Activated naive CD4-positive, alpha-beta T cell treated with anti-CD3 and anti-CD28 coated beads, Interleukin-2, amount 50 U/mL, for 72 hours (primary cell): ENCODE results near the gene SPATS2L. TPM values are rescaled to one million over a fixed set of nuclear protein-coding genes. Genes with fewer than 3 reads are reported as not detected.

ENCODE experiments used
- ATAC-seq, 2 donors: fragments of 150-1000 bp; cut with Tn5 transposase; 2 replicates each; pipeline ENCODE4 v1.10.0; 2021; ENCODE audit warnings: mild to moderate bottlenecking in 2 of 2, moderate library complexity in 2 of 2
- DNase-seq, 2 donors: peaks; one replicate each; pipeline ENCODE4 v3.0.0; 2021 to 2022; ENCODE audit warnings: low spot score in 2 of 2
- H3K27ac Mint-ChIP-seq, 2 donors: one replicate each; pipeline ENCODE4 v1.8.0; 2022; ENCODE audit warnings: mild to moderate bottlenecking in 2 of 2, mixed read lengths in 2 of 2
- H3K36me3 Mint-ChIP-seq, 2 donors: one replicate each; pipeline ENCODE4 v1.8.0; 2022; ENCODE audit warnings: mixed read lengths in 2 of 2
- H3K9me3 Mint-ChIP-seq, 2 donors: one replicate each; pipeline ENCODE4 v1.8.0; 2022; ENCODE audit warnings: mixed read lengths in 2 of 2
- total RNA-seq, 2 donors: library from RNA; stranded (reverse); gene quantifications; one replicate each; pipeline ENCODE4 v1.2.3, GENCODE V29; 2022

The SPATS2L gene
- total RNA-seq, 2 donors from 2014 or later: 3.9 to 27.7 TPM

GRCh38 chr2:200488169-200488568 is 181.7 kb downstream of the SPATS2L start:
- no peak for ATAC-seq
- no peak overlapping the region for H3K27ac Mint-ChIP-seq

GRCh38 chr2:200490001-200490400 is 183.5 kb downstream of the SPATS2L start:
- H3K9me3 Mint-ChIP-seq: no peaks in the 10 kb centered on the region
- H3K36me3 Mint-ChIP-seq: peaks cover 6 to 16% of the 10 kb centered on the region in 2 donors
- DNase-seq (no peak), ATAC-seq (no peak)
- H3K27ac Mint-ChIP-seq: no peak overlapping the region

More at GRCh38 chr2:200488169-200488568, 181.7 kb downstream of the SPATS2L start:
- no peak for DNase-seq
- H3K9me3 Mint-ChIP-seq: no peaks in the 10 kb centered on the region
- peaks cover 6 to 16% of the 10 kb centered on the region in 2 donors for H3K36me3 Mint-ChIP-seq

- Mint-ChIP-seq H3K27ac (peak overlapping the region in 1 of 2 donors; percentile 7), H3K36me3 (peaks cover 6 to 16% of the 10 kb centered on the region in 2 donors)
Observed at GRCh38 chr2:200492656-200493055, 186.2 kb downstream of the SPATS2L start.

GRCh38 chr2:200494048-200494447 is 187.6 kb downstream of the SPATS2L start:
- DNase-seq (no peak), ATAC-seq (no peak)
- peaks cover 6 to 16% of the 10 kb centered on the region in 2 donors for H3K36me3 Mint-ChIP-seq
- no peak overlapping the region for H3K27ac Mint-ChIP-seq
- no peaks in the 10 kb centered on the region for H3K9me3 Mint-ChIP-seq

More at GRCh38 chr2:200492656-200493055, 186.2 kb downstream of the SPATS2L start:
- no peak for DNase-seq
- no peaks in the 10 kb centered on the region for H3K9me3 Mint-ChIP-seq
- ATAC-seq: no peak

GRCh38 chr2:200496696-200497095 is 190.2 kb downstream of the SPATS2L start:
- H3K9me3 Mint-ChIP-seq: no peaks in the 10 kb centered on the region
- H3K27ac Mint-ChIP-seq: peak overlapping the region in 1 of 2 donors; percentile 65
- no peak for DNase-seq
- no peak for ATAC-seq
- peaks cover 5 to 7% of the 10 kb centered on the region in 2 donors for H3K36me3 Mint-ChIP-seq

GRCh38 chr2:200498402-200499162 is 192.1 kb downstream of the SPATS2L start:
- peaks cover 5 to 14% of the 10 kb centered on the region in 2 donors for H3K36me3 Mint-ChIP-seq
- no peak overlapping the region for H3K27ac Mint-ChIP-seq
- H3K9me3 Mint-ChIP-seq: peaks cover 0 to 3% of the 10 kb centered on the region in 2 donors
- ATAC-seq (no peak), DNase-seq (no peak)

- Mint-ChIP-seq H3K36me3 (peaks cover 5 to 16% of the 10 kb centered on the region in 2 donors), H3K27ac (no peak overlapping the region), H3K9me3 (peaks cover 0 to 3% of the 10 kb centered on the region in 2 donors)
- no peak for DNase-seq
- no peak for ATAC-seq
Observed at GRCh38 chr2:200502196-200502595, 195.7 kb downstream of the SPATS2L start.

- no peak overlapping the region for H3K27ac Mint-ChIP-seq
- ATAC-seq: no peak
- no peak for DNase-seq
- H3K36me3 Mint-ChIP-seq: peaks cover 14 to 24% of the 10 kb centered on the region in 2 donors
- peaks cover 0 to 3% of the 10 kb centered on the region in 2 donors for H3K9me3 Mint-ChIP-seq
Observed at GRCh38 chr2:200506679-200507078, 200.2 kb downstream of the SPATS2L start.

GRCh38 chr2:200507179-200507578 is 200.7 kb downstream of the SPATS2L start:
- ATAC-seq (no peak), DNase-seq (no peak)
- H3K9me3 Mint-ChIP-seq: peaks cover 0 to 3% of the 10 kb centered on the region in 2 donors
- H3K27ac Mint-ChIP-seq: no peak overlapping the region
- peaks cover 13 to 22% of the 10 kb centered on the region in 2 donors for H3K36me3 Mint-ChIP-seq

- peaks cover 8 to 9% of the 10 kb centered on the region in 2 donors for H3K36me3 Mint-ChIP-seq
- ATAC-seq (peak in 1 of 2 donors; percentile 11), DNase-seq (no peak)
- peak overlapping the region; percentile 84 to 98 for H3K27ac Mint-ChIP-seq
- no peaks in the 10 kb centered on the region for H3K9me3 Mint-ChIP-seq
Observed at GRCh38 chr2:200509235-200509611, 202.7 kb downstream of the SPATS2L start.

- ATAC-seq (peak; percentile 98), DNase-seq (peak; percentile 90 to 91)
- no peaks in the 10 kb centered on the region for H3K9me3 Mint-ChIP-seq
- H3K27ac Mint-ChIP-seq: peak within 1 kb of the TSS; percentile 84 to 98
- H3K36me3 Mint-ChIP-seq: peaks cover 8 to 9% of the 10 kb centered on the region in 2 donors
Observed at GRCh38 chr2:200509612-200510433, 203.3 kb downstream of the SPATS2L start, which contains the start of gene KCTD18. KCTD18 (minus strand) TSS chr2:200510068; CDS start chr2:200507016, 3,052 bp downstream.

- Mint-ChIP-seq H3K36me3 (peaks cover 0 to 17% of the 10 kb centered on the region in 2 donors), H3K9me3 (peaks cover 0 to 6% of the 10 kb centered on the region in 2 donors), H3K27ac (no peak overlapping the region)
- ATAC-seq: no peak
- DNase-seq: no peak
Observed at GRCh38 chr2:200515155-200515554, 208.7 kb downstream of the SPATS2L start.

GRCh38 chr2:200523158-200523557 is 216.7 kb downstream of the SPATS2L start:
- Mint-ChIP-seq H3K27ac (no peak overlapping the region), H3K9me3 (peaks cover 0 to 4% of the 10 kb centered on the region in 2 donors), H3K36me3 (peaks cover 12 to 19% of the 10 kb centered on the region in 2 donors)
- DNase-seq: no peak
- ATAC-seq: no peak

- ATAC-seq (no peak), DNase-seq (no peak)
- Mint-ChIP-seq H3K9me3 (peaks cover 0 to 4% of the 10 kb centered on the region in 2 donors), H3K27ac (no peak overlapping the region), H3K36me3 (peaks cover 12 to 23% of the 10 kb centered on the region in 2 donors)
Observed at GRCh38 chr2:200523604-200524003, 217.1 kb downstream of the SPATS2L start.

GRCh38 chr2:200525066-200525465 is 218.6 kb downstream of the SPATS2L start:
- H3K36me3 Mint-ChIP-seq: peaks cover 12 to 27% of the 10 kb centered on the region in 2 donors
- peaks cover 0 to 4% of the 10 kb centered on the region in 2 donors for H3K9me3 Mint-ChIP-seq
- no peak overlapping the region for H3K27ac Mint-ChIP-seq
- ATAC-seq: no peak
- no peak for DNase-seq

- peaks cover 0 to 4% of the 10 kb centered on the region in 2 donors for H3K9me3 Mint-ChIP-seq
- ATAC-seq (no peak), DNase-seq (no peak)
- H3K27ac Mint-ChIP-seq: peak overlapping the region in 1 of 2 donors; percentile 96
- H3K36me3 Mint-ChIP-seq: peaks cover 12 to 27% of the 10 kb centered on the region in 2 donors
Observed at GRCh38 chr2:200525551-200525881, 219.0 kb downstream of the SPATS2L start.
